Spleen (tissue), 11 donors: Measurements from ENCODE around the gene COQ5. TPM values are rescaled to one million over a fixed set of nuclear protein-coding genes. Genes with fewer than 3 reads are reported as not detected.

Experiments used
- DNase-seq: peaks from one replicate; pipeline ENCODE4 v3.0.0-alpha.2; 2020
- H3K27ac ChIP-seq, 8 donors: fragments of 200-600 bp; sonication (generic) in 7 of 8; 1 replicate in 4 of 8; 2 replicates in 4 of 8; pipeline versions ENCODE4 v1.5.0 to v1.8.0; 2016 to 2021; ENCODE audit warnings: inconsistent platforms in 4 of 8, mild to moderate bottlenecking in 4 of 8, moderate library complexity in 1 of 8
- H3K27me3 ChIP-seq, 7 donors: fragments of 200-600 bp; sonication (generic) in 6 of 7; replicated peaks in 1 of 7; 1 replicate in 4 of 7; 2 replicates in 3 of 7; pipeline versions ENCODE4 v1.5.0 to v1.8.0; 2016 to 2021; ENCODE audit warnings: inconsistent platforms in 3 of 7, mild to moderate bottlenecking in 1 of 7
- H3K36me3 ChIP-seq, 6 donors: fragments of 200-600 bp; sonication (generic) in 5 of 6; 1 replicate in 4 of 6; 2 replicates in 2 of 6; pipeline versions ENCODE4 v1.5.0 to v1.8.0; 2016 to 2021; ENCODE audit warnings: inconsistent platforms in 2 of 6
- H3K4me1 ChIP-seq, 6 donors: fragments of 200-600 bp; sonication (generic) in 5 of 6; 1 replicate in 3 of 6; 2 replicates in 3 of 6; pipeline versions ENCODE4 v1.5.0 to v1.8.0; 2016 to 2021; ENCODE audit warnings: inconsistent platforms in 3 of 6
- H3K4me3 ChIP-seq, 8 donors: fragments of 200-600 bp; sonication (generic) in 7 of 8; 1 replicate in 4 of 8; 2 replicates in 4 of 8; pipeline versions ENCODE4 v1.5.0 to v1.8.0; 2016 to 2021; ENCODE audit warnings: inconsistent platforms in 4 of 8, mild to moderate bottlenecking in 4 of 8, moderate library complexity in 2 of 8
- H3K9me3 ChIP-seq, 8 donors: fragments of 200-600 bp; sonication (generic) in 7 of 8; 1 replicate in 4 of 8; 2 replicates in 4 of 8; pipeline versions ENCODE4 v1.5.0 to v1.8.0; 2016 to 2021; ENCODE audit warnings: inconsistent platforms in 4 of 8
- POLR2A ChIP-seq, 3 donors: fragments of 450-650 bp; IDR thresholded peaks; one replicate each; pipeline ENCODE4 v1.5.1; 2017; ENCODE audit warnings: antibody characterized with exemption in 3 of 3, mild to moderate bottlenecking in 1 of 3
- POLR2AphosphoS5 ChIP-seq, 3 donors: sonication (generic); formaldehyde crosslinking; IDR thresholded peaks; one replicate each; pipeline ENCODE4 v1.5.1; 2017; ENCODE audit warnings: antibody characterized with exemption in 3 of 3
- WGBS, 5 donors: extraction: QIAGEN DNeasy Blood & Tissue Kit in 3 of 5; methylation state at CpG; one replicate each; pipeline versions ENCODE4 v1.1.5 to v1.1.7; 2013 to 2018; 5-methylcytosine and 5-hydroxymethylcytosine counted together
- intact Hi-C: fragments of 100-400 bp; cut with DNase I; formaldehyde crosslinking; loops from one replicate; pipeline ENCODE4 v1.15.0; 2023; ENCODE audit warnings: low total_unique reads
- polyA plus RNA-seq, 3 donors: library from polyadenylated mRNA; stranded (reverse); fragments of 200-250 nt; gene quantifications; one replicate each; pipeline ENCODE4 v1.2.1, GENCODE V29; 2013
- total RNA-seq, 7 donors: library from RNA; depleted of rRNA in 3 of 7; stranded (reverse); fragments of >200 nt in 3 of 7; fragmentation: NEBNext Ultra II Directional in 4 of 7; extraction: Animal tissue kit (Norgen Biotek cat#: 25700) in 4 of 7; gene quantifications; one replicate each; pipeline versions ENCODE4 v1.1.0 to v1.2.1, GENCODE V29; 2016 to 2021
- TF ChIP-seq, protein P1 (sequence below), 11 experiments: fragments of 200-600 bp in 7 of 11; fragments of 450-650 bp in 4 of 11; sonication (generic) in 4 of 11; IDR thresholded peaks in 8 of 11; conservative IDR thresholded peaks in 3 of 11; 1 replicate in 7 of 11; 2 replicates in 4 of 11; pipeline versions ENCODE4 v1.4.0 to v1.8.0; 2016 to 2021; ENCODE audit warnings: antibody characterized with exemption in 11 of 11, inconsistent platforms in 4 of 11, mild to moderate bottlenecking in 1 of 11
- donor health status: healthy with polysubstance abuse.
- donor health status: DM: no; HTN: no; CAD: no; lungs with moderate emphysema.
- donor health status: DM: no; HTN: no; CAD: no.
- donor health status: Bipolar disorder and iron deficiency.
- donor health status: healthy.
- donor health status: DM: no; HTN: no; CAD: no.
- donor health status: DM: yes; HTN: yes; CAD: no.

Gene COQ5
- total and polyA plus RNA-seq, 10 donors, result 18.6 to 34.6 (median 23.7) TPM

DNA sequence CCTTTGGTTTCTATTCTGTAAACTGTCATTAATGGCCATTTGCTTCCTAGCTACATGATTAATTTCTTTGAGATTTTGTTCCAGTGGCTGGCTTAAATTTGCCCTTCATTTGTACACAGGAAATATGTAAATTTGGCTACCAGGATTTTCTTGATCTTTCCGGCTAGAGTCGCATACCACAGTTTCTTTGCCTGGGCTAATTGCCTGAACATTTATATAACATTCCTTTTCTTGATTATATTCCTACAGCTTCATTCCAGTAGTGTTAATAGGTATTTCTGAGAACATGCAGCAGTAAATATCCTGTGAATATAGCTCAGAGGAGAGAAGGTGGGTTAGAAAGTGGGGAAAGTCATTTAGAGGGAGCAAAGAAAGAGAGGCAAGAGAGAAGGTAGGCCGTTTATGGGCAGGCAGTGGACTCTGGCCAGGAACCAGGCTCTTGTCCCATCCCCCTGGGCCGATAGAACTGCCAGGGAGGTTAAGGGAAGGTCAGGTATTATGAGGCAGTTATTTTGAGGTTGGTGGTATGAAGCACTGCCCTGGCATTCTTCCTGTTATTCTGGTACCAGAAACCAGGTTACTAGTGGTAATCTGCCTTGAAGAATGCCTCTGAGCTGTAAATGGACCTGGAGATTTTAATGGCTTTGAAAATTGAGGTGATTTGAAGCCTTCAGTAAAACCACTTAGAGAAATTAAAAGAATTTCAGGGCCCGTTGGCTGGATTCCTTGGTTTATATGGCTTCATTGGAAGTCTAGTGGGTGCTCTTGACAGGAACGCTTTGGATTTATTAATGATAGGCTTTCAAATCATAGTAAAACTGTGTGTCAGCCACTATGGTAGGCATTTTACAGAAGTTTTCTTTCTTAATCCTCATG lies 9.6 kb upstream of the COQ5 start:
- WGBS, 5 donors, result 13 to 26% (median 19%) methylated on average over 6 of the region's 6 CpGs
- intact Hi-C loops, result no loop called here
- TF ChIP-seq POLR2A (IDR thresholded peaks at IDR 0.05) (no peak), POLR2AphosphoS5 (IDR thresholded peaks at IDR 0.05) (peak in 1 of 3 donors; percentile 83)
- TF ChIP-seq, protein P1, sequence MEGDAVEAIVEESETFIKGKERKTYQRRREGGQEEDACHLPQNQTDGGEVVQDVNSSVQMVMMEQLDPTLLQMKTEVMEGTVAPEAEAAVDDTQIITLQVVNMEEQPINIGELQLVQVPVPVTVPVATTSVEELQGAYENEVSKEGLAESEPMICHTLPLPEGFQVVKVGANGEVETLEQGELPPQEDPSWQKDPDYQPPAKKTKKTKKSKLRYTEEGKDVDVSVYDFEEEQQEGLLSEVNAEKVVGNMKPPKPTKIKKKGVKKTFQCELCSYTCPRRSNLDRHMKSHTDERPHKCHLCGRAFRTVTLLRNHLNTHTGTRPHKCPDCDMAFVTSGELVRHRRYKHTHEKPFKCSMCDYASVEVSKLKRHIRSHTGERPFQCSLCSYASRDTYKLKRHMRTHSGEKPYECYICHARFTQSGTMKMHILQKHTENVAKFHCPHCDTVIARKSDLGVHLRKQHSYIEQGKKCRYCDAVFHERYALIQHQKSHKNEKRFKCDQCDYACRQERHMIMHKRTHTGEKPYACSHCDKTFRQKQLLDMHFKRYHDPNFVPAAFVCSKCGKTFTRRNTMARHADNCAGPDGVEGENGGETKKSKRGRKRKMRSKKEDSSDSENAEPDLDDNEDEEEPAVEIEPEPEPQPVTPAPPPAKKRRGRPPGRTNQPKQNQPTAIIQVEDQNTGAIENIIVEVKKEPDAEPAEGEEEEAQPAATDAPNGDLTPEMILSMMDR (IDR thresholded peaks at IDR 0.05 in 8 of 11, conservative IDR thresholded peaks at IDR 0.05 in 3 of 11), result no peak
- peaks cover 56 to 93% (median 85%) of the 10 kb centered on the region in 6 donors for H3K4me1 ChIP-seq
- no peaks in the 10 kb centered on the region for H3K9me3 ChIP-seq
- H3K4me3 ChIP-seq, result peak overlapping the region in 7 of 8 donors; percentile 9 to 97 (median 89)
- peak; percentile 82 for DNase-seq
- peak overlapping the region; percentile 69 to 99 (median 96) for H3K27ac ChIP-seq
- no peaks in the 10 kb centered on the region for H3K27me3 ChIP-seq
- H3K36me3 ChIP-seq, result peaks cover 0 to 55% (median 0%) of the 10 kb centered on the region in 6 donors

DNA sequence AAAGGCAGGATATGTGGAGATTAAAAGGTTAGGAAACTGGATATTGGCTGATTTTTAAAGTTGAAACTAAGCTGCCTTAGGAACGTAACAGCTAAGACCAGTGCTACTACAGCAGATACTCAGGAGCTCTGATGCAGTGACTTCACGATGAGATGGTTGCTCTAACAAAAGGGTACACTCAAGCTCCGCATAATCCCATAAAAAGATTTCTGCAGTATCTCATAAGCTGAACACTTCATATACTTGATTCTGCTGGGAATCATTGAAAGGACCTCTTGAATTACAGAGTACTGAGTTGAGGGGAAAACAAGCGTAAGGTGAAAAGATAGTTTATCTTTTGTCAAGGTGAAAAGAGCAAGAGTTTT lies 8.9 kb upstream of the COQ5 start:
- H3K4me3 ChIP-seq, result peak overlapping the region in 7 of 8 donors; percentile 9 to 97 (median 89)
- intact Hi-C loops, result no loop called here
- no peak for DNase-seq
- peaks cover 0 to 49% (median 0%) of the 10 kb centered on the region in 6 donors for H3K36me3 ChIP-seq
- H3K27me3 ChIP-seq, result no peaks in the 10 kb centered on the region
- TF ChIP-seq POLR2AphosphoS5 (IDR thresholded peaks at IDR 0.05) (no peak), POLR2A (IDR thresholded peaks at IDR 0.05) (no peak)
- TF ChIP-seq, protein P1 (IDR thresholded peaks at IDR 0.05 in 8 of 11, conservative IDR thresholded peaks at IDR 0.05 in 3 of 11), result no peak
- no peaks in the 10 kb centered on the region for H3K9me3 ChIP-seq
- peak overlapping the region; percentile 69 to 99 (median 96) for H3K27ac ChIP-seq
- peaks cover 56 to 90% (median 79%) of the 10 kb centered on the region in 6 donors for H3K4me1 ChIP-seq
- WGBS, 5 donors, result 49 to 54% (median 50%) methylated on average over 4 of the region's 4 CpGs

DNA sequence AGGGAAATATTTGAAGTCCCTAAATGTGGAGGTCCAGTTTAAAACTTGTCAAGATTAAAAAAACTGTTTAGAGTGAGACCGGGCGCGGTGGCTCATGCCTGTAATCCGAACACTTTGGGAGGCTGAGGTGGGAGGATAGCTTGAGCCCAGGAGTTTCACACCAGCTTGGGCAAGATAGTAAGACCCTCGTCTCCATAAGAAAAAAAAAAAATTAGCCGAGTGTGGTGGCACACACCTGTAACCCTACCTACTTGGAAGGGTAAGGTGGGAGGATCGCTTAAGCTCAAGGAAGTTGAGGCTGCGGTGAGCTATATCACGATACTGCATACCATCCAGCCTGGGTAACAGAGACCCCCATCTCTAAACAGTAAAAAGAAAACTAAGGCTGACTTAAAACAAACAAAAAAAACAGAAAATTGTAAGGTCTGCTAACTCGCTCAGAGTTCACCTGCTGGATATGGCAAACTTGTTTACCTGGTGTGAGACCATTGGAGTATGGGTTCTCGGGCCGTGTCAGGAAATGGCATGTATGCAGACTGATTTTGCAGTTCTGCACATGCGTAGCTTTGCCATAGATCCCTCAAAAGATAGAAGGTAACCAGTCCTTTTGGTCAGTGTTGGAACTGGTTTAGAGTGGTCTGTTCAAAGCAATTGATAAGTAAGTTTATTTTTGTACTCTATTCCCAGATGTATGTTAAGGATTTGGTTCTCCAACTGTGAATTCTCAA lies 7.3 kb upstream of the COQ5 start:
- intact Hi-C loops, result no loop called here
- H3K27ac ChIP-seq, result peak overlapping the region; percentile 71 to 99 (median 97)

More for the DNA sequence above, 7.3 kb upstream of the COQ5 start:
- 42 to 56% (median 47%) methylated on average over 13 of the region's 13 CpGs for WGBS, 5 donors
- Histone ChIP-seq H3K27me3 (no peaks in the 10 kb centered on the region), H3K9me3 (no peaks in the 10 kb centered on the region), H3K4me1 (peaks cover 52 to 74% (median 63%) of the 10 kb centered on the region in 6 donors), H3K36me3 (peaks cover 0 to 33% (median 0%) of the 10 kb centered on the region in 6 donors), H3K4me3 (peak overlapping the region; percentile 43 to 97 (median 88))
- no peak for DNase-seq
- TF ChIP-seq POLR2A (IDR thresholded peaks at IDR 0.05) (no peak), POLR2AphosphoS5 (IDR thresholded peaks at IDR 0.05) (no peak)
- TF ChIP-seq, protein P1 (IDR thresholded peaks at IDR 0.05 in 8 of 11, conservative IDR thresholded peaks at IDR 0.05 in 3 of 11), result no peak
